Urinary bladder (tissue), 4 donors: ENCODE data around the gene HEATR1. TPM values are rescaled to one million over a fixed set of nuclear protein-coding genes. Genes with fewer than 3 reads are reported as not detected.

Experiments
- DNase-seq: peaks from one replicate; pipeline ENCODE4 v3.0.0-alpha.2; 2015; ENCODE audit errors: extremely low spot score
- H3K27ac ChIP-seq: one replicate; pipeline ENCODE4 v1.5.1; 2013; ENCODE audit warnings: low read depth, mild to moderate bottlenecking, moderate library complexity
- H3K36me3 ChIP-seq: one replicate; pipeline ENCODE4 v1.6.1; 2013; ENCODE audit warnings: mild to moderate bottlenecking, moderate library complexity; ENCODE audit not compliant: insufficient read depth
- H3K4me1 ChIP-seq: one replicate; pipeline ENCODE4 v1.6.1; 2013; ENCODE audit warnings: mild to moderate bottlenecking, moderate library complexity; ENCODE audit not compliant: insufficient read depth
- H3K4me3 ChIP-seq: one replicate; pipeline ENCODE4 v1.5.1; 2013; ENCODE audit warnings: low read depth, low read length
- WGBS: extraction: QIAGEN DNeasy Blood & Tissue Kit; methylation state at CpG from one replicate; pipeline ENCODE4 v1.1.7; 2013; 5-methylcytosine and 5-hydroxymethylcytosine counted together
- polyA plus RNA-seq: library from polyadenylated mRNA; stranded (reverse); fragments of 200-250 nt; gene quantifications from one replicate; pipeline ENCODE4 v1.2.3, GENCODE V29; 2013
- total RNA-seq: library from RNA; depleted of rRNA; stranded (reverse); fragments of >200 nt; gene quantifications from one replicate; pipeline ENCODE4 v1.2.3, GENCODE V29; 2014
- donor health status: healthy with polysubstance abuse.
- donor health status: healthy.

HEATR1 gene
- total and polyA plus RNA-seq, 2 donors: 7.7 to 45.9 TPM

DNA sequence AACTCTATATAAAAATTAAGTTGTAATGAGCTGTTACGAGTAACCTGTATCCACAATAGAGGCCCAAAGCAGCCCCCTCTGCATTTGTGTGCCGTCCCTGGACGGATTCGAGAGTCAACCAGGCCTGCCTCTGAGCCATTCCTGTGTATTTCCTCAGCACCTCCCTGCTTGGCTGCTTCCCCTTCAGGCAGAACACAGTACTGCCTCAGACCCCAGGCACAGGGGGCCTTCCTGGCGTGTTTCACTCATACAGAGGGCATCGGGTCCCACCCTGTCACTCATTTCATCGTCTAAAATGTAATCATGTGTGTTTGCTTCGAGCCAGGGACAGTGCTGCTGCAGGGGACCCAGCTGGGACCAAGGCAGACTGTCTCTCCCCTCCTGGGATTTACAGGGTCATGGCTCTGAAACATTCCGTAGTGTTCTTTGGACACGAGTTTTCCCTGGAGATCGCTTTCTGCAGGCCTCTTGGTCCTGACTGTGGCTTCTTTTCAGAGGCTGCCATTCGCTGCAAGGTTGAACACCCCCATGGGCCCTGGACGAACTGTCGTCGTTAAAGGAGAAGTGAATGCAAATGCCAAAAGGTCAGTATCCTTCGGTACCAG lies 61.1 kb downstream of the HEATR1 start:
- Histone ChIP-seq H3K27ac (no peak overlapping the region), H3K36me3 (peaks cover 4% of the 10 kb centered on the region), H3K4me1 (no peaks in the 10 kb centered on the region), H3K4me3 (no peak overlapping the region)
- no peak for DNase-seq
- 79% methylated on average over 16 of the region's 16 CpGs for WGBS

DNA sequence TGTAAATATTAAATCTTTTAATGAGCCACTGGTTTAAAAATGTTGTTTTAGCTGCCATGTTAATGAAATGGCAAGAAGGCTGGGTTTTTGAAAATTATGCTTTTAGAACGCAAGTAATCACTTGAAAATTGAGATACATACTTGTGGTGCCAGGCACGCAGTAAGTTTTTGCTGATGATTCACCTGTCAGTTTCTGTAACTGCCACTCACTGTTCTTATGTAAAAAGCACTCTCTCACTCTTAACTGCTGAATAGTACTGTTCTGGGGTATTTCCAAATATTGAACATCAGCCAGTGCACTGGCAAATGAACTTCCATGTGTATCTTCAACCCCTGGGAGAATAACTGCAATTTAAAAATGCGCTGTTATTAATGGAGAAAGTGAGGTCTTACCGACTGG lies 62.6 kb downstream of the HEATR1 start:
- H3K4me3 ChIP-seq: no peak overlapping the region
- 95% methylated on average over 4 of the region's 4 CpGs for WGBS
- DNase-seq: no peak
- no peaks in the 10 kb centered on the region for H3K4me1 ChIP-seq
- no peak overlapping the region for H3K27ac ChIP-seq
- peaks cover 6% of the 10 kb centered on the region for H3K36me3 ChIP-seq

DNA sequence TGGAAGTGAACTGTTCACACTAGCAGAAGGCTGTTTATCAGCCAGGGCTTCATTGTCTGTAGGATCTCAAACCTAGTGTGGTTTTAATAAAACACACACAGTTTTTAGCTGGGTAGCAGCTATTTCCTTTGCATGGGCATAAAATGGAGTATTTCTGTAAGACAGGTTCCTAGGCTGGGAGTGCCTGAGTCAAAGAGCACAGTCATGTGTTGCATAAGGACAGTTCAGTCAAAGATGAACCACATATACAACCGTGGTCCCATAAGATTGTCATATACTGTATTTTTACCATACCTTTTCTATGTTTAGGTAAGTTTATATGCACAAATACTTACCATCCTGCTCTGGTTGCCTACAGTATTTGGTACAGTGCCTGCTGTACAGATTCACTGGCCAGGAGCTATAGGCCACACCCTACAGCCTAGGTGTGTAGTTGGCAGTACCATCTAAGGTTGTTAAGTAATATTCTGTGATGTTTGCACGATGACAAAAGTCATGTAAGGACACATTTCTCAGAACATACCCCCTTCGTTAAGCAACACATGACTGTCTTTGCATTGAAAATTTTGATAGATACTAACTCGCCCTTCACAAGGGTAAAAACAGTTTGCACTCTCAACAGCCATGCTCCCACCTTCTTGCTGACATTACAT lies 63.4 kb downstream of the HEATR1 start:
- Histone ChIP-seq H3K4me3 (no peak overlapping the region), H3K27ac (no peak overlapping the region), H3K4me1 (no peaks in the 10 kb centered on the region), H3K36me3 (peaks cover 6% of the 10 kb centered on the region)
- no peak for DNase-seq
- WGBS: 90% methylated on average over 4 of the region's 4 CpGs

DNA sequence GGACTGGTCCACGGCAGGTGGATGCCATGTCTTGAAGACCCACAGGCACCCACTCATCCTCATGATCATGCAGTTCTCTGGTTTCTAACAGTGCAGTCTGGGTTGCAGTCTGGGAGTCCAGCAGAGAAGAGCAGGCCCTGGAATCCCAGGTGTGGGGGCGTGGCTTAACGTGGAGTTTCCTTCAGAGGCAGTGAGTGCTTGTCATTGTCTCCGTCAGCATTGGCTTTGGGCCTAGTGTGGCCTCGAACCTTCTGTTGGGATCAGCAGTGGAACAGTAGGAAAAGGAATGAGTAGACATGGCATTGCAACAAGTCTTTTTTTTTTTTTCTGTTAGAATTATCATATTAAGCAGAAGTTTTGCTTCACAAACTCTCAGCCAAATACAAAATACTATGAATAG lies 67.8 kb downstream of the HEATR1 start:
- WGBS: 90% methylated on average over 5 of the region's 5 CpGs
- Histone ChIP-seq H3K4me1 (no peaks in the 10 kb centered on the region), H3K36me3 (peaks cover 4% of the 10 kb centered on the region), H3K4me3 (no peak overlapping the region), H3K27ac (no peak overlapping the region)
- DNase-seq: no peak

DNA sequence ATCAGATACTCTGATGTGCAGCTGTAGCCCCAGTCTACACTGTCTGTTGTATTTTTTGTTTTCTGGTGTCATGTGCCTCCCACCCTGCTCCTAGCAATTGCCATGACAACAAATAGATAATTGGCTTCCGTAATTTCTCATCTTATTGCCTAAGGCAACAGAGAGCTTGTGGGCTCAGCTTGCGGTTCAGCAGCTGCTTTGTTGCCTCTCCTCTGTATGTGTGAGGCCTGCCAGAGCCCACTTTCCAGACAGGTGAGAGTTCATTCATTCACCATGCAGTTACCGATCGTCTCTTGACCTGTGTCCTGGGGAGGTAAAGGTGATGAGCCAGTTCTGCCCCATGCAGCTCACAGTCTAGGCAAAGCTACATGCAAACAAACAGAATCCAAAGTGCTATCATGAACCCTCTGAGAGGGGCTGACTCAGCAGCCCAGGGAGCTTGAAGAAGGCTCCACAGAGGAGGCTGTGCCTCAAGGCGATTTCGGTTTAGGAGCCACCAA lies 68.6 kb downstream of the HEATR1 start:
- Histone ChIP-seq H3K36me3 (peaks cover 4% of the 10 kb centered on the region), H3K4me1 (no peaks in the 10 kb centered on the region), H3K4me3 (no peak overlapping the region), H3K27ac (no peak overlapping the region)
- no peak for DNase-seq
- 89% methylated on average over 6 of the region's 6 CpGs for WGBS

DNA sequence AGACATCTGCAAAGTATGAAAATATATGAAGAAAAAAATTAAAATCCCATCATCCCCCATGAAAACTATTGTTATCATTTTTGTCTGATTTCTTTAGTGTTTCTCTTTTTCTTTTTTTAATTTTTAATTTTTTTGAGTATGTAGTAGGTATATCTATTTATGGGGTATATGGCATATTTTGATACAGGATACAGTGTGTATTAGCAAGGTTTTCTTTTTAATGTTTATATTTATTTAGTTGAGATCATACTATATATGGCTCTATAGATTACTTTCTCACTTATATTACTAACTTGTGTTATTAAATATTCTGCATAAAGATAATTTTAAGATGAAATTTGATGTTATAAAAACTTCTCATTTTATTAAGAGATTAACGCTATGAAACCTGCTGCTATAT lies 69.1 kb downstream of the HEATR1 start:
- H3K27ac ChIP-seq: no peak overlapping the region
- no peak for DNase-seq
- H3K4me1 ChIP-seq: no peaks in the 10 kb centered on the region
- peaks cover 4% of the 10 kb centered on the region for H3K36me3 ChIP-seq
- WGBS: 97% methylated on average over 1 of the region's 1 CpG
- H3K4me3 ChIP-seq: no peak overlapping the region

DNA sequence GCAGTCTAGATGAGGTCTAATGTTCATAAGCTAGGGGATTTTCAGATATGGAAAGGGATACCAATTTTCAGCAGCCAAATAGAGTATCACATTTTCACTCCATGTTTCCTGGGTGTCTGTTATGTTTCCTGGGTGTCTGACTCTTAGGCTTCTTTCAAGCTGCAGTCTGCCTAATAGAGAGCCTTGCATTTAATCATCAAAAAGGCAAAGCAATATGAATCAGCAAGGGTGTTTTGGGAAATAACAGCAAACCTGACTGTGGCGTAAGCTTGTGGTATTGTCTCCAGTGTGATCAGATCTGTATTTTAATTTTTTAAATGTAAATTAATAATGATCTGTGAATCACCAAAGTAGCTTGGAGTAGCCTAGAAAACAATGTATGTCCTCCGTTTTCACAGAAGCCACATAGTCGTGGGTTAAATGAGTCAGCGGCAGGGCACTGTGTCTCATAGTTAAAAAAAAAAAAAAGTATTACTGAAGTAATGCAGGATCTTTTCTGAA lies 70.1 kb downstream of the HEATR1 start:
- no peak for DNase-seq
- Histone ChIP-seq H3K36me3 (peaks cover 4% of the 10 kb centered on the region), H3K27ac (no peak overlapping the region), H3K4me1 (no peaks in the 10 kb centered on the region), H3K4me3 (no peak overlapping the region)
- WGBS: 75% methylated on average over 4 of the region's 4 CpGs

DNA sequence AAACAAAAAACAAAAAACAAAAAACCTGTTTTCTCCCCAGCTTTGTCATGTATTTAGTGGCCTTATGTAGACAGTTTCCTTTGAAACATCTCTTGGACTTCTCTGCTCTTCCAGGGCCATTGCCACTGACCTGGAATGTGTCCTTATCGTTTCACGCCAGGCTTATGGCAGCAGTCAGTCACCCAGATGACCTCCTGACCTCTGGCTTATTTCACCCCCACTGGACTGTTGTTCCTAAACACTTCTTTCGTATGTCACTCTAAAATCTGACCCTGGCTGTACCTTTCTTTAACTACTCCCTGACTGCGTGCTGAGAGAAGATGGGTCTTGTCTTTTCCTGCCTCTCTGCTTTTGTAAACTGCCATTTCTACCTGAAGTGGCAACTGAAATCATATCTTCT lies 71.5 kb downstream of the HEATR1 start:
- no peak overlapping the region for H3K27ac ChIP-seq
- 85% methylated on average over 4 of the region's 4 CpGs for WGBS
- H3K4me3 ChIP-seq: no peak overlapping the region
- no peak for DNase-seq
- no peaks in the 10 kb centered on the region for H3K4me1 ChIP-seq
- H3K36me3 ChIP-seq: no peaks in the 10 kb centered on the region

DNA sequence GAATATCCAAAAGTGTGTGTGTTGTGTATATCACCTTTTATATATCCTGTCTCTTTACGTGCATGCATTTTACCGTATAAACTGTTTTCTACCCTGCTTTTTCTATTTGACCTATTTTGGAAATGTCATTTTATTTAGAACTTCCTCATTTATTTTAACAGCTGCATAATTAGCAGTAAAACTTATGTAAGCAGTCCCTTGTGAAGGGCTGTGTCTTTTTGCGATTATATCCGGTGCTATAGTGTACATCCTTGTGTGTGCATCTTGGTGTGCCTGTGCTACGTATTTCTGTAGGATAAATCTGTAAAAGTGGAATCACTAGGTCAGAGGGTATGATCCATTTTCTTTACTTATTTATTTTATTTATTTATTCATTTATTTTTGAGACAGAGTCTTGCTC lies 73.4 kb downstream of the HEATR1 start:
- no peak for DNase-seq
- Histone ChIP-seq H3K36me3 (no peaks in the 10 kb centered on the region), H3K4me3 (no peak overlapping the region), H3K27ac (no peak overlapping the region), H3K4me1 (no peaks in the 10 kb centered on the region)
- WGBS: 71% methylated on average over 5 of the region's 5 CpGs

DNA sequence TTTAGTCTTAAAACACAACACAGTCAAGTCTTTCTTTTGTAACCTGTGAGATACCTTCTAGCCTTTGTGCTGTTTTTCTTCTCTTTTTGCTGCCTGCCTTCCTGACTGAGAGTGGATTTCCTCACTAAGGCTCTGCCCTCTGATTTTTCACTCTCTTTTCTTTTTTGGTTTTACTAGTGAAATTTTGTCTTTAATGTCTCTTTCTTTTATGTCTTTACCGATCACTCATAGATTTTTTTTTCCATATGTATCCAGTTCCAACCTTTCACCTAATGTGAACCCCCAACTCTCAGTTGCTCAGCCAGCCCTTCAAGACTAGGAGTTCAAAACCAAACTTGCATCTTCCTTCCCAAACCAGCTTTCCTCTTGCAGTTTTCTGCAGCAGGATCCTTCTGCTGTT lies 74.0 kb downstream of the HEATR1 start:
- 77% methylated on average over 1 of the region's 1 CpG for WGBS
- H3K4me1 ChIP-seq: no peaks in the 10 kb centered on the region
- no peak overlapping the region for H3K4me3 ChIP-seq
- H3K36me3 ChIP-seq: no peaks in the 10 kb centered on the region
- no peak overlapping the region for H3K27ac ChIP-seq
- DNase-seq: no peak

DNA sequence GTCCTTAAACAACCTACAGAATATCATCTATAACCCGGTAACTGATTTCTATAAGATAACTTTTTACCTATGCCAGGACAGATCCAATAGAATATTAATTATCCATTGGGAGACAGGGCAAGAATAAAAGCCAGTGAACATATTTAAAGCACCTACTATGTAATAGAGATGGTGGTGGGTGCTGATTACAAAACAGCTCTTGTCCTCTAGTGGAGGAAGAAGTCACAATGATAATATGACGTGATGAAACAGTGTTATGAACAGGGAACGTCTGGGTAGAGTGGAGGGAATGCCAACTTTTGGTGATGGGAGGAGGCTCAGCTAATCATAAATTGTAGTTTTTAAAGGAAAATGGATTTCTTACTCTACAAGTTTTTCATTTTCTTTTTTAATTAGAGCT lies 78.2 kb downstream of the HEATR1 start:
- H3K27ac ChIP-seq: no peak overlapping the region
- H3K4me3 ChIP-seq: no peak overlapping the region
- no peaks in the 10 kb centered on the region for H3K36me3 ChIP-seq
- 84% methylated on average over 3 of the region's 3 CpGs for WGBS
- no peaks in the 10 kb centered on the region for H3K4me1 ChIP-seq
- no peak for DNase-seq

DNA sequence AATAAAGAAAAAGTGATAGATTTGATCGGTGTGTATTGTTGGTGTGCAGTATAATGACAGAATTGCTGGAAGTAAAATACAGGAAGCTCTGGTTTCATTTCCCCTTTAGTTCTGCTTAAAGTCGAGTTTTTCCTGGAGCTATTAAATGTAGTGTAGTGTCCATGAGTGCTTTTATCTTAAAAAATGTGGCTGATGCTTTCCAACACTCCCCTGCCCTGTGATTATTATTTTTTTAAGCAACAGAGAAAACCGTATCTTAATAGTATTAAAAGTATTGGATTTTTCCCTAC lies 79.5 kb downstream of the HEATR1 start:
- WGBS: 10% methylated on average over 3 of the region's 3 CpGs
- H3K27ac ChIP-seq: no peak overlapping the region
- peak overlapping the region; percentile 81 for H3K4me3 ChIP-seq
- H3K36me3 ChIP-seq: no peaks in the 10 kb centered on the region
- no peak for DNase-seq
- H3K4me1 ChIP-seq: no peaks in the 10 kb centered on the region

DNA sequence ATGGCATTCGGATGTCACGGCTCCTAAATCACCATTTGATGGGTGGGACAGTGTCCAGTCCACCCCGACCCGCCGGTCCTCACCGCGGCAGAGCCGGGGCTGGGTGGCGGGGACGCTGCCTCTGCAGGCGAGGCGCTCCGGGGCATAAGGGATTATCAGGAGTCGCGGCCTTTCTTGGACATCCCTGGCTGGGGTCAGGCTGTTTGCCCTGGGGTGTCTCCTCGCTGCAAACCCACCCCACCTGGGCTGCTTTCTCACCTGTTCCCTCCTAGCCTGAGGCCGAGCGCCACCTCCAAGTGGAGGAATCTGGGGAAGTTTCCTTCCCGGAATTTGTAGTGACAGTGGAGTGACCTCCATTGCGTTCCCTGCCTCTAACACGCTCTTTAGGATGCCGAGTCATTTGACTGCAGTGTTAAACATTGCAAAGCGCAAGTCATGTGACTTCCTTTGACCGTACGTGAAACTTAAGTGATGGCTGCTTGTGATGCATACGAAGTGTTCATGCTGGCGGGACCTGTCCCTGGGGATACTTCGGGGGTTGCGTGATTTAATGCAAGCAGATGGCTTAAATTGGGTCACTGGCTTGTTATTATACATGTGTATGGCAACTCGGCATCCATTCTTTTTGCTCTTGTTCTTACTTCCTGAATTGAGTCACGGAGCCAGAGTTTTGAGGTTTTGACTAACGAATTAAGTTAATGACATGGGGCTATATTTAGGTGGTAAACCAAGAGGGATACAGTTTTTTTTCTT lies 80.0 kb downstream of the HEATR1 start:
- WGBS: under 1% methylated on average over 32 of the region's 32 CpGs
- Histone ChIP-seq H3K36me3 (no peaks in the 10 kb centered on the region), H3K27ac (peak overlapping the region; percentile 48), H3K4me3 (peak overlapping the region; percentile 81), H3K4me1 (no peaks in the 10 kb centered on the region)
- peak; percentile 69 for DNase-seq

DNA sequence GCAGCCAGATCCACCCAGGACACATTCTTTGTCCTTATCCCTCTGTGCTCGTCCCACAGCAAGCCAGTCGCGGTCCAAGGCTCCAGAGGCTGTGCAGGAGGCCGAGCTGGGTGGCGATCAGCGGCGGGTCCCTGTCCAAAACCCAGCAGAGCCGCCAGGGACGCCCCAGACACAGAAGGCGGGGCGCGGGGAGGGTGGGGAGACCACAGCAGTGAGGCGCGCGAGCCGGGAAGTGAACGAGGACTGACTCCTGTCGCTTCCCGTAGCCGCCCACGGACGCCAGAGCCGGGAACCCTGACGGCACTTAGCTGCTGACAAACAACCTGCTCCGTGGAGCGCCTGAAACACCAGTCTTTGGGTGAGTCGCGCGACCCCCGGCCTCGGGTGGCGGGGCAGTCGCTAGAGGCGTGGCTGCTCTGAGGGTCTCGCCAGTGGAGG lies 80.6 kb downstream of the HEATR1 start, which contains the start of gene LGALS8:
Gene LGALS8, plus strand, starts transcription at position 279 of the 438 bp plus-strand sequence. CDS start 2,089 bp downstream, outside the sequence.
- no peaks in the 10 kb centered on the region for H3K36me3 ChIP-seq
- under 1% methylated on average over 35 of the region's 35 CpGs for WGBS
- DNase-seq: peak; percentile 65

More for the DNA sequence above, 80.6 kb downstream of the HEATR1 start, which contains the start of gene LGALS8:
- Histone ChIP-seq H3K27ac (peak within 1 kb of the TSS; percentile 48), H3K4me3 (peak within 1 kb of the TSS; percentile 81), H3K4me1 (no peaks in the 10 kb centered on the region)
